ENCODE results near the gene HHIPL1. TPM values are rescaled to one million over a fixed set of nuclear protein-coding genes. Genes with fewer than 3 reads are reported as not detected.
A peak's percentile ranks its signal among the peaks of the same experiment; 100 is the strongest.

The HHIPL1 gene
- total RNA-seq, 2 experiments from 2014 or later: 0.05 TPM; not detected in 1

GRCh38 chr14:99679543-99679942 lies 34.6 kb downstream of the HHIPL1 start:
- POLR2A ChIA-PET: no interaction called here

GRCh38 chr14:99679996-99680395 lies 35.1 kb downstream of the HHIPL1 start:
- no peaks in the 10 kb centered on the region for H3K9me3 Mint-ChIP-seq
- POLR2A ChIA-PET: no interaction called here
- H3K36me3 Mint-ChIP-seq (ENCODE audit: low read depth): no peaks in the 10 kb centered on the region

More at GRCh38 chr14:99679543-99679942, 34.6 kb downstream of the HHIPL1 start:
- no peaks in the 10 kb centered on the region for H3K9me3 Mint-ChIP-seq
- CTCF ChIA-PET: no interaction called here
- H3K4me3 Mint-ChIP-seq: no peak overlapping the region
- H3K36me3 Mint-ChIP-seq (ENCODE audit: low read depth): no peaks in the 10 kb centered on the region
- H3K27ac Mint-ChIP-seq: no peak overlapping the region
- DNase-seq: no peak
- H3K4me1 Mint-ChIP-seq: peaks cover 15% of the 10 kb centered on the region
- peaks cover 5% of the 10 kb centered on the region for H3K27me3 Mint-ChIP-seq

GRCh38 chr14:99681101-99681831 lies 36.3 kb downstream of the HHIPL1 start:
- Mint-ChIP-seq H3K9me3 (no peaks in the 10 kb centered on the region), H3K27ac (no peak overlapping the region), H3K4me1 (peaks cover 15% of the 10 kb centered on the region), H3K36me3 (ENCODE audit: low read depth) (no peaks in the 10 kb centered on the region), H3K4me3 (peak overlapping the region; percentile 27), H3K27me3 (peaks cover 11% of the 10 kb centered on the region)
- DNase-seq: no peak
- CTCF ChIA-PET: no interaction called here
- POLR2A ChIA-PET: no interaction called here

More at GRCh38 chr14:99679996-99680395, 35.1 kb downstream of the HHIPL1 start:
- CTCF ChIA-PET: no interaction called here
- H3K4me3 Mint-ChIP-seq: no peak overlapping the region
- peaks cover 15% of the 10 kb centered on the region for H3K4me1 Mint-ChIP-seq
- H3K27me3 Mint-ChIP-seq: peaks cover 5% of the 10 kb centered on the region
- DNase-seq: no peak
- no peak overlapping the region for H3K27ac Mint-ChIP-seq

GRCh38 chr14:99681832-99682148 lies 36.9 kb downstream of the HHIPL1 start:
- ChIA-PET POLR2A (no interaction called here), CTCF (no interaction called here)
- Mint-ChIP-seq H3K9me3 (no peaks in the 10 kb centered on the region), H3K36me3 (ENCODE audit: low read depth) (no peaks in the 10 kb centered on the region), H3K27me3 (peaks cover 15% of the 10 kb centered on the region), H3K27ac (no peak overlapping the region), H3K4me3 (peak overlapping the region; percentile 27), H3K4me1 (peaks cover 10% of the 10 kb centered on the region)
- DNase-seq: no peak

DNA sequence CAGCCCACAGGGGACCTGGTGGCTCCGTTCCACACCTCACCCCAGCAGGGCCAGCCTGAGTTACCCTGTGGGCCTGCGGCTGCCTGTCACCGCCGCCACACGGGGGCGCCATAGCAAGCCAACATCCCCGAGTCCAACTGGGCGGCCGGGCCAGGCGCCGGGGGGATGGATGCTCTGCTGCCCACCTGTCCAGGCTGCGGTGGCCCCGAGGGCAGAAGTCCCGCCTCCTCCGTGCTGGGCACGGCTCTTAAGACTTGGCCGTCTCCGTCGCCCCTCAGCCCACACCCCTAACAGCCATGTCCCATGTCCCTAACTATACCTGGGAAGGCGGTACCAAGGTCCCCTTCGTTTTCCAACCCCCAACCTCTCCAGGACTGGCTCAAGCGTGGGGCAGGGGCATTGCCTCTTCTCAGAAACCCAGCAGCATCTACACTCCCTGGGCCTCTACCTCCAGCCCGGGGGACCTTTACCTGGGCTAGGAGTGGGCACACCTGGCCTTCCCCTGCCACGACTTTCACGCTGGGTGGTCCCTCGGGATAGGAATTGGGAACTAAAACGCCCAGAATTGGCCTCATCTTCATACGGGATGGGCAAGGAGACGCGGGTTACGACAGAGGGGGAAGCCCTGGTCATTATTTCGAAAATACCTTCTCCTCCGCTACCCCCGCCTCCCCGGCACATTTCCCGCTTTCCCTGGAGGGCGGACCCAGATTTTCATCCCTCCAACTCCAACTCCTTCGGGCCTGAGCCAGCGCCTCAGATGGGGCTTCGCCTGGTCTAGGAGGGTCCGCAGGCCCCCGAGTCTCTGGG lies 38.1 kb downstream of the HHIPL1 start:
- DNase-seq: peak; percentile 84
- no peaks in the 10 kb centered on the region for H3K36me3 Mint-ChIP-seq (ENCODE audit: low read depth)
- H3K4me3 Mint-ChIP-seq: peak overlapping the region; percentile 86
- ChIA-PET POLR2A (no interaction called here), CTCF (interaction anchor here (0.6 to 0.9 kb wide), 2 partner anchors 14 to 263 kb away, joined by 4 read pairs; no protein-coding TSS in a partner anchor)
- peak overlapping the region; percentile 94 for H3K27ac Mint-ChIP-seq
- peaks cover 10% of the 10 kb centered on the region for H3K4me1 Mint-ChIP-seq
- H3K27me3 Mint-ChIP-seq: peaks cover 21% of the 10 kb centered on the region
- no peaks in the 10 kb centered on the region for H3K9me3 Mint-ChIP-seq

GRCh38 chr14:99683619-99684409 lies 38.9 kb downstream of the HHIPL1 start, which contains the start of gene CYP46A1:
Gene CYP46A1, plus strand, starts transcription at chr14:99684298. Its CDS starts 120 bp downstream, at chr14:99684418.
- Mint-ChIP-seq H3K4me3 (peak within 1 kb of the TSS; percentile 86), H3K36me3 (ENCODE audit: low read depth) (no peaks in the 10 kb centered on the region), H3K27me3 (peaks cover 22% of the 10 kb centered on the region), H3K27ac (peak within 1 kb of the TSS; percentile 94), H3K9me3 (no peaks in the 10 kb centered on the region), H3K4me1 (peaks cover 14% of the 10 kb centered on the region)
- ChIA-PET POLR2A (no interaction called here), CTCF (interaction anchor here (1.1 kb wide), 1 partner anchor 45 kb away, joined by 3 read pairs; no protein-coding TSS in a partner anchor)
- peak; percentile 100 for DNase-seq

DNA sequence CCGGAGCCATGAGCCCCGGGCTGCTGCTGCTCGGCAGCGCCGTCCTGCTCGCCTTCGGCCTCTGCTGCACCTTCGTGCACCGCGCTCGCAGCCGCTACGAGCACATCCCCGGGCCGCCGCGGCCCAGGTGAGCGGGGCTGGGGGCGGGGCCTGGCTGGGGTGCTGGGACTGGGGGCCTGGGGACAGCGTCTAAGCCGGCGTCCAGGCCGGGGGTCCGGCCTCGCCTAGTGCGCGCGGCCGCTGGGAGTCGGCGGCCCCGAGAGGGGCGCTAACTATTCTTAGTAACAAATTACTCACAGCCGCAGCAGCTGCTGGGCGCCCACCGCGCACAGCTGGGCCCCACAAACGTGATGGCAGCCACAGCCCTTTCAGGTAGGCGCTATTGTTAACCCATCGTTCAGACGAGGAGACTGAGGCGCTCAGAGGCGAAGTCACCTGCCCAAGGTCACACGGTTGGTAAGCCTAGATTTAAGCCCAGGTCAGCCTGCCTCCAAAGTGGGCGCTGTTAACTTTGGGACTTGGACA lies 39.5 kb downstream of the HHIPL1 start:
- no peak overlapping the region for H3K4me3 Mint-ChIP-seq
- ChIA-PET POLR2A (no interaction called here), CTCF (interaction anchor here (1.1 kb wide), 1 partner anchor 45 kb away, joined by 3 read pairs; no protein-coding TSS in a partner anchor)
- no peaks in the 10 kb centered on the region for H3K9me3 Mint-ChIP-seq
- H3K36me3 Mint-ChIP-seq (ENCODE audit: low read depth): no peaks in the 10 kb centered on the region
- H3K27me3 Mint-ChIP-seq: peaks cover 26% of the 10 kb centered on the region
- DNase-seq: no peak
- peaks cover 15% of the 10 kb centered on the region for H3K4me1 Mint-ChIP-seq
- no peak overlapping the region for H3K27ac Mint-ChIP-seq

DNA sequence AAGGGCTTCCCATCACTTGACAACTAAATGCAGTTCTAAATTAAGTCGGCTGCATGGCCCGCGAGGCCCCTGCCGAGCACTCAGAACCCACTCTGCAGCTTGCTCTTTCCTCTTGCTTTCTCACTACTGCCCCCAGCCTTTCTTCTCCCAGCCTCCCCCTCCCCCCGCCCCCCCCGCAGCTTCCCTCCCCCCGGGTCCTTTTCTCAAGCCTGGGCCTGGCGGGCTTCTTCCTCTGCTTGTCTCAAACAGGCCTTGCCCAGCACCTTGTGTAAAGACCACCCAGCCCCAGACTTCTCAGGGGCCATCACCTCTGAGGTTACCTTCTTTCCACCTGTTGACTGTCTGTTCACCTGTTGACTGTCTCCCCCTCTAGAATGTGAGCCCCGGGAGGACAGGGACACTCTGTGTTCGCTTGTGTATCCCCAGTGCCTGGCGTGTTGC lies 40.2 kb downstream of the HHIPL1 start:
- Mint-ChIP-seq H3K36me3 (ENCODE audit: low read depth) (no peaks in the 10 kb centered on the region), H3K4me3 (peak overlapping the region; percentile 43), H3K9me3 (no peaks in the 10 kb centered on the region), H3K27me3 (peaks cover 30% of the 10 kb centered on the region), H3K27ac (no peak overlapping the region), H3K4me1 (peaks cover 15% of the 10 kb centered on the region)
- ChIA-PET POLR2A (no interaction called here), CTCF (no interaction called here)
- DNase-seq: no peak

- ChIA-PET CTCF (no interaction called here), POLR2A (no interaction called here)
- no peaks in the 10 kb centered on the region for H3K36me3 Mint-ChIP-seq (ENCODE audit: low read depth)
- H3K4me3 Mint-ChIP-seq: peak overlapping the region; percentile 43
- no peak for DNase-seq
- H3K27me3 Mint-ChIP-seq: peaks cover 32% of the 10 kb centered on the region
- H3K4me1 Mint-ChIP-seq: peaks cover 15% of the 10 kb centered on the region
- H3K9me3 Mint-ChIP-seq: no peaks in the 10 kb centered on the region
- H3K27ac Mint-ChIP-seq: no peak overlapping the region
These were observed 40.7 kb downstream of the HHIPL1 start for GRCh38 chr14:99685596-99685995.

DNA sequence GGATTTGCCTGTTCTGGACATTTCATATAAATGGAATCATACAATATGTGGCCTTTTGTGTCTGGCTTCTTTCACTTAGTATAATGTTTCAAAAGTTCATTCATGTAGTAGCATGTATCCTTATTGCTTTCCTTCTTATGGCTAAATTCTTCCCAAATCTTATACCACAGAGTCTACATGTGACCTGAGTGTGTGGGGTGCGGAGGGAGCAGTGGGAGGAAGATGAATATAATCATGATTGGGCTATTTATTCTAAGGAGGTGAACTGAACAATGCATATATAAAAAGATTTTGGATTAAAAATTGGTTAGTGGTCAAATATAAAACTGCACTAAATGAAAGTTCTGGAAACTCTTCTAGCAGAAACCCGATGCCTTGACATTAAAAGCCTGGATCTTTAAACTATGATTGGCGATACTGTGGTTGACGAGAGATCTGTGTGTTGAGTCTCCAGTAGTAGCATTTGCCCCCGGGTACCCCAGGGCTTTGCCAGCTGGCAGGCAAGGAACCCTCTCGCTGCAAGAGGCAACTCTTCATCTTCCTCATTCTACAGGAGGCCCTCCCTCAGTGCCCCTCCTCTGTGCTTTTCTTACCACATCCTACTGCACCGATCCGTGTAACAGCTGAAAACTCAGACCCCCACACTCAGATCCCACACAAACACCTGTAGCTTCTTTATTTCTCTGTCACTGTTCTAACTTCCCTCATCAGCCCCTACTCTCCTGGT lies 41.8 kb downstream of the HHIPL1 start:
- H3K9me3 Mint-ChIP-seq: no peaks in the 10 kb centered on the region
- no peak for DNase-seq
- H3K4me3 Mint-ChIP-seq: no peak overlapping the region
- CTCF ChIA-PET: interaction anchor here (0.6 to 1.9 kb wide), 5 partner anchors 10 to 219 kb away, joined by 3 to 6 read pairs (median 3); no protein-coding TSS in a partner anchor
- peaks cover 32% of the 10 kb centered on the region for H3K27me3 Mint-ChIP-seq
- no peaks in the 10 kb centered on the region for H3K36me3 Mint-ChIP-seq (ENCODE audit: low read depth)
- POLR2A ChIA-PET: no interaction called here
- peaks cover 15% of the 10 kb centered on the region for H3K4me1 Mint-ChIP-seq
- no peak overlapping the region for H3K27ac Mint-ChIP-seq

- peaks cover 14% of the 10 kb centered on the region for H3K4me1 Mint-ChIP-seq
These were observed 42.6 kb downstream of the HHIPL1 start for GRCh38 chr14:99687284-99688209.

More at GRCh38 chr14:99687284-99688209, 42.6 kb downstream of the HHIPL1 start:
- DNase-seq: peak; percentile 24
- Mint-ChIP-seq H3K9me3 (no peaks in the 10 kb centered on the region), H3K4me3 (no peak overlapping the region), H3K27ac (no peak overlapping the region), H3K36me3 (ENCODE audit: low read depth) (no peaks in the 10 kb centered on the region), H3K27me3 (peaks cover 32% of the 10 kb centered on the region)
- ChIA-PET POLR2A (no interaction called here), CTCF (interaction anchor here (0.6 to 1.9 kb wide), 6 partner anchors 9 to 220 kb away, joined by 3 to 6 read pairs (median 3); no protein-coding TSS in a partner anchor)
